HCT116 (cell line): Measurements from ENCODE around the gene APLP1. TPM values are rescaled to one million over a fixed set of nuclear protein-coding genes. Genes with fewer than 3 reads are reported as not detected.
A peak's percentile ranks its signal among the peaks of the same experiment; 100 is the strongest.

Experiments used
- ATAC-seq: fragments of 200-7000 bp; cut with Tn5 transposase; 2 replicates; pipeline ENCODE4 v1.9.1; 2020; ENCODE audit warnings: mild to moderate bottlenecking, moderate library complexity
- BruUV-seq: library from RNA; stranded (reverse); fragments of 400-500 nt; replicated peaks from 2 replicates; lab custom pipeline; 2021; lab: Mats Ljungman, UMichigan
- CTCF ChIA-PET: fragments of 300-600 bp; sonication (Branson Sonifier 250); formaldehyde crosslinking; loops from one replicate; lab custom pipeline; 2021; ENCODE audit warnings: antibody characterized with exemption; lab: Charles Lee
- POLR2A ChIA-PET: fragments of 300-600, 350-600 bp; sonication (Branson Sonifier 250); formaldehyde crosslinking; loops from one replicate; lab custom pipeline; 2021; ENCODE audit warnings: antibody characterized with exemption; lab: Charles Lee
- RAD21 ChIA-PET, 2 experiments: fragments of 300-600 bp; sonication (Branson Sonifier 250); formaldehyde crosslinking; loops; one replicate each; lab custom pipeline; 2023; ENCODE audit warnings: low total read pairs in 2 of 2; ENCODE audit not compliant: uncharacterized antibody in 2 of 2, unreplicated experiment in 2 of 2, low non-redundant PET in 1 of 2; lab: Charles Lee
- DNase-seq: peaks from one replicate; pipeline ENCODE4 v3.0.0-alpha.2; 2010; ENCODE audit warnings: low read depth, low spot score
- H2AFZ ChIP-seq: fragments of 200-600 bp; shearing (Covaris generic), sonication (generic); 2 replicates; pipeline ENCODE4 v1.6.1; 2017; ENCODE audit warnings: low read depth, mixed run types, mixed read lengths, antibody characterized with exemption, low read length; ENCODE audit not compliant: poor library complexity, severe bottlenecking
- H3K27ac ChIP-seq: 2 replicates; pipeline ENCODE4 v1.5.1; 2012; ENCODE audit warnings: low read depth, low read length
- H3K27me3 ChIP-seq: fragments of 200-600 bp; sonication (generic); 2 replicates; pipeline ENCODE4 v1.6.1; 2016; ENCODE audit warnings: mixed run types, low read length, mixed read lengths; ENCODE audit not compliant: insufficient read depth
- H3K36me3 ChIP-seq, 2 experiments: fragments of 200-500 bp in 1 of 2; fragments of 200-600 bp in 1 of 2; sonication (Bioruptor generic) in 1 of 2; sonication (generic) in 1 of 2; 2 replicates each; pipeline versions ENCODE4 v1.5.1 to v1.6.1; 2014 to 2016; ENCODE audit warnings: low read length in 2 of 2, inconsistent platforms in 1 of 2, mixed read lengths in 1 of 2, mixed run types in 1 of 2; ENCODE audit not compliant: insufficient read depth in 2 of 2, control insufficient read depth in 1 of 2
- H3K4me1 ChIP-seq, 2 experiments: fragments of 200-600 bp in 1 of 2; sonication (generic) in 1 of 2; 2 replicates each; pipeline versions ENCODE4 v1.5.1 to v1.6.1; 2012 to 2017; ENCODE audit warnings: low read length in 2 of 2, inconsistent platforms in 1 of 2, mild to moderate bottlenecking in 1 of 2, mixed read lengths in 1 of 2, mixed run types in 1 of 2, moderate library complexity in 1 of 2; ENCODE audit not compliant: insufficient read depth in 2 of 2, control insufficient read depth in 1 of 2
- H3K4me2 ChIP-seq: fragments of 200-600 bp; sonication (generic); 2 replicates; pipeline ENCODE4 v1.6.1; 2017; ENCODE audit warnings: mixed run types, low read length, mixed read lengths
- H3K4me3 ChIP-seq, 2 experiments: fragments of 200-600 bp in 1 of 2; sonication (generic) in 1 of 2; replicated peaks in 1 of 2; 2 replicates each; pipeline ENCODE4 v1.5.1; 2011 to 2016; ENCODE audit warnings: low read length in 2 of 2, control low read depth in 1 of 2, low read depth in 1 of 2, mild to moderate bottlenecking in 1 of 2, mixed read lengths in 1 of 2, mixed run types in 1 of 2
- H3K79me2 ChIP-seq: fragments of 200-600 bp; sonication (generic); 2 replicates; pipeline ENCODE4 v1.6.1; 2017; ENCODE audit warnings: mild to moderate bottlenecking, mixed run types, low read length, moderate library complexity, mixed read lengths; ENCODE audit not compliant: insufficient read depth
- H3K9ac ChIP-seq: fragments of 200-600 bp; sonication (generic); 2 replicates; pipeline ENCODE4 v1.6.1; 2016; ENCODE audit warnings: low read length, mixed read lengths
- H3K9me2 ChIP-seq: fragments of 200-600 bp; sonication (generic), shearing (Covaris generic); 2 replicates; pipeline ENCODE4 v1.6.1; 2017; ENCODE audit warnings: mixed run types, mild to moderate bottlenecking, moderate library complexity; ENCODE audit not compliant: insufficient read depth
- H3K9me3 ChIP-seq, 2 experiments: fragments of 200-500 bp in 1 of 2; fragments of 200-600 bp in 1 of 2; sonication (Bioruptor generic) in 1 of 2; sonication (generic) in 1 of 2; 2 replicates each; pipeline ENCODE4 v1.6.1; 2014 to 2017; ENCODE audit warnings: low read length in 2 of 2, mixed read lengths in 2 of 2, inconsistent platforms in 1 of 2, low read depth in 1 of 2, mild to moderate bottlenecking in 1 of 2, mixed run types in 1 of 2, moderate library complexity in 1 of 2; ENCODE audit not compliant: control insufficient read depth in 1 of 2, insufficient read depth in 1 of 2
- H4K20me1 ChIP-seq: fragments of 200-600 bp; sonication (generic), shearing (Covaris generic); 2 replicates; pipeline ENCODE4 v1.6.1; 2017; ENCODE audit warnings: mixed run types, mild to moderate bottlenecking, moderate library complexity; ENCODE audit not compliant: insufficient read depth
- CBX3 ChIP-seq: IDR thresholded peaks from 2 replicates; pipeline ENCODE4 v1.6.1; 2012; ENCODE audit warnings: low read depth
- FOSL1 ChIP-seq: IDR thresholded peaks from 2 replicates; pipeline ENCODE4 v1.6.1; 2012; ENCODE audit warnings: low read depth
- SP1 ChIP-seq: IDR thresholded peaks from 2 replicates; pipeline ENCODE4 v1.6.1; 2012; ENCODE audit warnings: low read depth
- YY1 ChIP-seq: IDR thresholded peaks from 2 replicates; pipeline ENCODE4 v1.6.1; 2011; ENCODE audit warnings: low read length, low read depth, moderate library complexity, mild to moderate bottlenecking; ENCODE audit not compliant: insufficient replicate concordance; ENCODE audit errors: extremely low read depth
- ZFX ChIP-seq: fragments of 450-650 bp; IDR thresholded peaks from 2 replicates; pipeline ENCODE4 v1.6.1; 2017
- intact Hi-C: fragments of 100-400 bp; cut with micrococcal nuclease; formaldehyde crosslinking; loops from 2 replicates; pipeline ENCODE4 v1.10.0; 2022
- total RNA-seq: library from RNA; stranded (reverse); gene quantifications from one replicate; pipeline ENCODE4 v1.2.1, GENCODE V29; 2021; ENCODE audit not compliant: unreplicated experiment
- TF ChIP-seq, protein P1 (sequence below), 3 experiments: fragments of 200-600 bp in 1 of 3; sonication (generic) in 1 of 3; IDR thresholded peaks in 2 of 3; conservative IDR thresholded peaks in 1 of 3; 2 replicates each; pipeline ENCODE4 v1.5.1; 2012 to 2017; ENCODE audit warnings: low read depth in 2 of 3, low read length in 2 of 3, antibody characterized with exemption in 1 of 3, borderline replicate concordance in 1 of 3, control low read depth in 1 of 3, mild to moderate bottlenecking in 1 of 3, mixed read lengths in 1 of 3, mixed run types in 1 of 3, moderate library complexity in 1 of 3; ENCODE audit not compliant: insufficient read depth in 1 of 3
- TF ChIP-seq, protein P2 (sequence below): IDR thresholded peaks from 2 replicates; pipeline ENCODE4 v1.6.1; 2012
- TF ChIP-seq, protein P3 (sequence below): IDR thresholded peaks from 2 replicates; pipeline ENCODE4 v1.6.1; 2012; ENCODE audit warnings: low read depth
- TF ChIP-seq, protein P4 (sequence below): IDR thresholded peaks from 2 replicates; pipeline ENCODE4 v1.6.1; 2012

Gene APLP1
- total RNA-seq, 1 experiment from 2014 or later = 41.2 TPM

DNA sequence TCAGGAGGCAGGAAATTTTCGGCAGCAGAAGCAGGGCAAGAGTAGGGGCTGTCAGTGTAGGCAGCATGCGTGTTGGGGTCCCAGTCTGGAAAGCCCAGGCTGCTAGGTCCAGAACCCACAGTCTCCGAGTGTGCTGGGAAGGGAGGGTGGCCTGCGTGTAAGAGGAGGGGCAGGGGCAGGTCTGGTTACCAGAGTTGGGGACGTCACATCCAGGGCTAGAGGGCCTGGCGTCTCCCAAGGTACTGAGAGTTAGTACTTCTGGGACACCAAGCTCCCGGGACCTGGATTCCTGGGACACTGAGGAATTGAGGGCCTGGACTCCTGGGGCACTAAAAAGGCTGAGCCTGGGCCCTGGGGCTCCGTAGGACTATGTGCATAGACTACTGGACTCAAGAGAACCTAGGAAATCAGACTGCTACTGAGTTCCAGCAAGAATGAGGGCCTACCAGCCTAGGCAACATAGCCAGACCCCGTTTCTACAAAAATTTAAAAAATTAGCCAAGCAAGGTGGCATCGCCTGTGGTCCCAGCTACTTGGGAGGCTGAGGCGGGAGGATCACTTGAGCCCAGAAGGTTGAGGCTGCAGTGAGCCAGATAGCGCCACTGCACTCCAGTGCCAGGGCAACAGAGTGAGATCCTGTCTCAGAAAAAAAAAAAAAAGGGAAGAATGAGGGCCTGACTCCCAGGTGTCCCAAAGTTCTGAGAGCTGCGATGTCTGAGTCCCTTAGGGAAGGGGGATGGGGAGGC, 29.5 kb downstream of the APLP1 start (continued):
- TF ChIP-seq, protein P1, sequence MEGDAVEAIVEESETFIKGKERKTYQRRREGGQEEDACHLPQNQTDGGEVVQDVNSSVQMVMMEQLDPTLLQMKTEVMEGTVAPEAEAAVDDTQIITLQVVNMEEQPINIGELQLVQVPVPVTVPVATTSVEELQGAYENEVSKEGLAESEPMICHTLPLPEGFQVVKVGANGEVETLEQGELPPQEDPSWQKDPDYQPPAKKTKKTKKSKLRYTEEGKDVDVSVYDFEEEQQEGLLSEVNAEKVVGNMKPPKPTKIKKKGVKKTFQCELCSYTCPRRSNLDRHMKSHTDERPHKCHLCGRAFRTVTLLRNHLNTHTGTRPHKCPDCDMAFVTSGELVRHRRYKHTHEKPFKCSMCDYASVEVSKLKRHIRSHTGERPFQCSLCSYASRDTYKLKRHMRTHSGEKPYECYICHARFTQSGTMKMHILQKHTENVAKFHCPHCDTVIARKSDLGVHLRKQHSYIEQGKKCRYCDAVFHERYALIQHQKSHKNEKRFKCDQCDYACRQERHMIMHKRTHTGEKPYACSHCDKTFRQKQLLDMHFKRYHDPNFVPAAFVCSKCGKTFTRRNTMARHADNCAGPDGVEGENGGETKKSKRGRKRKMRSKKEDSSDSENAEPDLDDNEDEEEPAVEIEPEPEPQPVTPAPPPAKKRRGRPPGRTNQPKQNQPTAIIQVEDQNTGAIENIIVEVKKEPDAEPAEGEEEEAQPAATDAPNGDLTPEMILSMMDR (IDR thresholded peaks at IDR 0.05 in 2 of 3, conservative IDR thresholded peaks at IDR 0.05 in 1 of 3; ENCODE audit: borderline replicate concordance in 1 of 3, insufficient read depth in 1 of 3, low read depth in 2 of 3, low read length in 2 of 3) = no peak
- TF ChIP-seq FOSL1 (no peak), SP1 (no peak), ZFX (no peak)
- TF ChIP-seq, protein P2, sequence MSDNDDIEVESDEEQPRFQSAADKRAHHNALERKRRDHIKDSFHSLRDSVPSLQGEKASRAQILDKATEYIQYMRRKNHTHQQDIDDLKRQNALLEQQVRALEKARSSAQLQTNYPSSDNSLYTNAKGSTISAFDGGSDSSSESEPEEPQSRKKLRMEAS = no peak

DNA sequence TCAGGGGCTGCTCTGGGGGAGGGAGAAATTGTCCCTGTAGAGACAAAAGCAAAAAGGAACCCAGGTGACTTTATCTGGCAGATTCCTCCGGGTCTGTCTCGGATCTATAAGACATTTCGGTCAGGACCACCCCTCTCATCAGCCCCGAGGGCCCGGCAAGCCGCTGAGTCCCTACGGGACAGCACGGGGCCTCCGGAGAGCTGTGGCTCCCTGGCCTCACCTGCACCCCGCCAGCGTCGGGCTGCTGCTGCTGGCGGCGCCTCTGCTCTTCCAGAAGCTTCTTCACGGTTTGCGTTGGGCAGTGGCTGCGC, 30.1 kb downstream of the APLP1 start:
- peaks cover 15 to 34% of the 10 kb centered on the region in 2 experiments for H3K4me1 ChIP-seq
- H3K9me2 ChIP-seq = no peaks in the 10 kb centered on the region
- ChIA-PET RAD21 (no interaction called here), POLR2A (no interaction called here), CTCF (no interaction called here)
- H3K9ac ChIP-seq = peak overlapping the region; percentile 99
- H3K36me3 ChIP-seq = peaks cover 12 to 28% of the 10 kb centered on the region in 2 experiments; a peak in 2 of 4 replicates
- peak overlapping the region; percentile 98 to 99 for H3K4me3 ChIP-seq
- H2AFZ ChIP-seq = no peak overlapping the region
- ATAC-seq = no peak
- intact Hi-C loops = no loop called here
- TF ChIP-seq, protein P3, sequence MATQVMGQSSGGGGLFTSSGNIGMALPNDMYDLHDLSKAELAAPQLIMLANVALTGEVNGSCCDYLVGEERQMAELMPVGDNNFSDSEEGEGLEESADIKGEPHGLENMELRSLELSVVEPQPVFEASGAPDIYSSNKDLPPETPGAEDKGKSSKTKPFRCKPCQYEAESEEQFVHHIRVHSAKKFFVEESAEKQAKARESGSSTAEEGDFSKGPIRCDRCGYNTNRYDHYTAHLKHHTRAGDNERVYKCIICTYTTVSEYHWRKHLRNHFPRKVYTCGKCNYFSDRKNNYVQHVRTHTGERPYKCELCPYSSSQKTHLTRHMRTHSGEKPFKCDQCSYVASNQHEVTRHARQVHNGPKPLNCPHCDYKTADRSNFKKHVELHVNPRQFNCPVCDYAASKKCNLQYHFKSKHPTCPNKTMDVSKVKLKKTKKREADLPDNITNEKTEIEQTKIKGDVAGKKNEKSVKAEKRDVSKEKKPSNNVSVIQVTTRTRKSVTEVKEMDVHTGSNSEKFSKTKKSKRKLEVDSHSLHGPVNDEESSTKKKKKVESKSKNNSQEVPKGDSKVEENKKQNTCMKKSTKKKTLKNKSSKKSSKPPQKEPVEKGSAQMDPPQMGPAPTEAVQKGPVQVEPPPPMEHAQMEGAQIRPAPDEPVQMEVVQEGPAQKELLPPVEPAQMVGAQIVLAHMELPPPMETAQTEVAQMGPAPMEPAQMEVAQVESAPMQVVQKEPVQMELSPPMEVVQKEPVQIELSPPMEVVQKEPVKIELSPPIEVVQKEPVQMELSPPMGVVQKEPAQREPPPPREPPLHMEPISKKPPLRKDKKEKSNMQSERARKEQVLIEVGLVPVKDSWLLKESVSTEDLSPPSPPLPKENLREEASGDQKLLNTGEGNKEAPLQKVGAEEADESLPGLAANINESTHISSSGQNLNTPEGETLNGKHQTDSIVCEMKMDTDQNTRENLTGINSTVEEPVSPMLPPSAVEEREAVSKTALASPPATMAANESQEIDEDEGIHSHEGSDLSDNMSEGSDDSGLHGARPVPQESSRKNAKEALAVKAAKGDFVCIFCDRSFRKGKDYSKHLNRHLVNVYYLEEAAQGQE = no peak
- TF ChIP-seq, protein P4, sequence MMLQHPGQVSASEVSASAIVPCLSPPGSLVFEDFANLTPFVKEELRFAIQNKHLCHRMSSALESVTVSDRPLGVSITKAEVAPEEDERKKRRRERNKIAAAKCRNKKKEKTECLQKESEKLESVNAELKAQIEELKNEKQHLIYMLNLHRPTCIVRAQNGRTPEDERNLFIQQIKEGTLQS = no peak
- no peak for TF ChIP-seq ZFX
- no peak for TF ChIP-seq CBX3
- no peak for TF ChIP-seq YY1
- no peaks in the 10 kb centered on the region for H4K20me1 ChIP-seq
- peak overlapping the region; percentile 98 for H3K27ac ChIP-seq
- no peaks in the 10 kb centered on the region for H3K9me3 ChIP-seq
- no TSS peak for BruUV-seq
- no peak for DNase-seq
- peaks cover 37% of the 10 kb centered on the region for H3K79me2 ChIP-seq
- no peaks in the 10 kb centered on the region for H3K27me3 ChIP-seq
- peak overlapping the region; percentile 91 for H3K4me2 ChIP-seq
